ENCODE measurements around the gene S100P.

S100P gene

GRCh38 chr4:6684656-6685055 is 9.0 kb upstream of the S100P start:
- no peak overlapping the region for H3K27ac Mint-ChIP-seq
- peaks cover 30% of the 10 kb centered on the region for H3K4me1 Mint-ChIP-seq (ENCODE audit: low read depth)
- peaks cover 4% of the 10 kb centered on the region for H3K9me3 Mint-ChIP-seq
- H3K27me3 Mint-ChIP-seq, result no peaks in the 10 kb centered on the region
- peaks cover 15% of the 10 kb centered on the region for H3K36me3 Mint-ChIP-seq (ENCODE audit: low read depth)
- H3K4me3 Mint-ChIP-seq, result no peak overlapping the region

- H3K27ac Mint-ChIP-seq, result no peak overlapping the region
- no peak overlapping the region for H3K4me3 Mint-ChIP-seq
- no peaks in the 10 kb centered on the region for H3K36me3 Mint-ChIP-seq (ENCODE audit: low read depth)
- peaks cover 46% of the 10 kb centered on the region for H3K4me1 Mint-ChIP-seq (ENCODE audit: low read depth)
- H3K27me3 Mint-ChIP-seq, result no peaks in the 10 kb centered on the region
- no peaks in the 10 kb centered on the region for H3K9me3 Mint-ChIP-seq
Measured at GRCh38 chr4:6686104-6686787, 7.4 kb upstream of the S100P start.

GRCh38 chr4:6687947-6688878 is 5.5 kb upstream of the S100P start:
- no peaks in the 10 kb centered on the region for H3K27me3 Mint-ChIP-seq
- H3K4me3 Mint-ChIP-seq, result peak overlapping the region; percentile 69
- no peaks in the 10 kb centered on the region for H3K9me3 Mint-ChIP-seq
- no peaks in the 10 kb centered on the region for H3K36me3 Mint-ChIP-seq (ENCODE audit: low read depth)
- H3K4me1 Mint-ChIP-seq (ENCODE audit: low read depth), result peaks cover 59% of the 10 kb centered on the region
- H3K27ac Mint-ChIP-seq, result peak overlapping the region; percentile 83

GRCh38 chr4:6688879-6689505 is 4.7 kb upstream of the S100P start:
- Mint-ChIP-seq H3K36me3 (ENCODE audit: low read depth) (no peaks in the 10 kb centered on the region), H3K27me3 (no peaks in the 10 kb centered on the region), H3K9me3 (no peaks in the 10 kb centered on the region), H3K27ac (peak overlapping the region; percentile 83), H3K4me3 (peak overlapping the region; percentile 69), H3K4me1 (ENCODE audit: low read depth) (peaks cover 66% of the 10 kb centered on the region)

- Mint-ChIP-seq H3K4me3 (peak overlapping the region; percentile 69), H3K27ac (peak overlapping the region; percentile 83), H3K4me1 (ENCODE audit: low read depth) (peaks cover 72% of the 10 kb centered on the region), H3K27me3 (no peaks in the 10 kb centered on the region), H3K36me3 (ENCODE audit: low read depth) (no peaks in the 10 kb centered on the region), H3K9me3 (no peaks in the 10 kb centered on the region)
Measured at GRCh38 chr4:6689506-6689960, 4.1 kb upstream of the S100P start.

GRCh38 chr4:6692379-6692778 is 1.3 kb upstream of the S100P start:
- H3K4me1 Mint-ChIP-seq (ENCODE audit: low read depth), result peaks cover 92% of the 10 kb centered on the region
- H3K27ac Mint-ChIP-seq, result no peak overlapping the region
- H3K36me3 Mint-ChIP-seq (ENCODE audit: low read depth), result no peaks in the 10 kb centered on the region
- no peak overlapping the region for H3K4me3 Mint-ChIP-seq
- no peaks in the 10 kb centered on the region for H3K9me3 Mint-ChIP-seq
- no peaks in the 10 kb centered on the region for H3K27me3 Mint-ChIP-seq

- H3K27ac Mint-ChIP-seq, result peak overlapping the region; percentile 70
- no peaks in the 10 kb centered on the region for H3K9me3 Mint-ChIP-seq
- peaks cover 90% of the 10 kb centered on the region for H3K4me1 Mint-ChIP-seq (ENCODE audit: low read depth)
- no peaks in the 10 kb centered on the region for H3K36me3 Mint-ChIP-seq (ENCODE audit: low read depth)
- no peaks in the 10 kb centered on the region for H3K27me3 Mint-ChIP-seq
- H3K4me3 Mint-ChIP-seq, result no peak overlapping the region
Measured at GRCh38 chr4:6692806-6693205, 872 bp upstream of the S100P start.

- peaks cover 5% of the 10 kb centered on the region for H3K36me3 Mint-ChIP-seq (ENCODE audit: low read depth)
- H3K4me3 Mint-ChIP-seq, result peak overlapping the region; percentile 25
- H3K4me1 Mint-ChIP-seq (ENCODE audit: low read depth), result peaks cover 85% of the 10 kb centered on the region
Measured at GRCh38 chr4:6694177-6694901, 661 bp downstream of the S100P start.

GRCh38 chr4:6695660-6696610 is 2.3 kb downstream of the S100P start:
- Mint-ChIP-seq H3K27ac (peak overlapping the region; percentile 90), H3K4me3 (peak overlapping the region; percentile 35), H3K4me1 (ENCODE audit: low read depth) (peaks cover 74% of the 10 kb centered on the region), H3K36me3 (ENCODE audit: low read depth) (peaks cover 10% of the 10 kb centered on the region), H3K27me3 (no peaks in the 10 kb centered on the region), H3K9me3 (no peaks in the 10 kb centered on the region)

More at GRCh38 chr4:6694177-6694901, 661 bp downstream of the S100P start:
- H3K9me3 Mint-ChIP-seq, result no peaks in the 10 kb centered on the region
- H3K27ac Mint-ChIP-seq, result peak overlapping the region; percentile 86
- H3K27me3 Mint-ChIP-seq, result no peaks in the 10 kb centered on the region

- Mint-ChIP-seq H3K27me3 (no peaks in the 10 kb centered on the region), H3K36me3 (ENCODE audit: low read depth) (peaks cover 10% of the 10 kb centered on the region), H3K9me3 (no peaks in the 10 kb centered on the region), H3K4me1 (ENCODE audit: low read depth) (peaks cover 69% of the 10 kb centered on the region), H3K4me3 (peak overlapping the region; percentile 35), H3K27ac (peak overlapping the region; percentile 90)
Measured at GRCh38 chr4:6696611-6697010, 2.9 kb downstream of the S100P start.

GRCh38 chr4:6697131-6697530 is 3.5 kb downstream of the S100P start:
- Mint-ChIP-seq H3K4me1 (ENCODE audit: low read depth) (peaks cover 69% of the 10 kb centered on the region), H3K27ac (peak overlapping the region; percentile 90)

GRCh38 chr4:6699388-6699787 is 5.7 kb downstream of the S100P start:
- peaks cover 21% of the 10 kb centered on the region for H3K36me3 Mint-ChIP-seq (ENCODE audit: low read depth)
- no peaks in the 10 kb centered on the region for H3K9me3 Mint-ChIP-seq
- H3K27me3 Mint-ChIP-seq, result no peaks in the 10 kb centered on the region
- H3K27ac Mint-ChIP-seq, result peak overlapping the region; percentile 42
- peaks cover 59% of the 10 kb centered on the region for H3K4me1 Mint-ChIP-seq (ENCODE audit: low read depth)
- no peak overlapping the region for H3K4me3 Mint-ChIP-seq

More at GRCh38 chr4:6697131-6697530, 3.5 kb downstream of the S100P start:
- H3K27me3 Mint-ChIP-seq, result no peaks in the 10 kb centered on the region
- no peak overlapping the region for H3K4me3 Mint-ChIP-seq
- no peaks in the 10 kb centered on the region for H3K9me3 Mint-ChIP-seq
- H3K36me3 Mint-ChIP-seq (ENCODE audit: low read depth), result peaks cover 10% of the 10 kb centered on the region

GRCh38 chr4:6699903-6700302 is 6.2 kb downstream of the S100P start:
- Mint-ChIP-seq H3K4me1 (ENCODE audit: low read depth) (peaks cover 59% of the 10 kb centered on the region), H3K36me3 (ENCODE audit: low read depth) (peaks cover 26% of the 10 kb centered on the region), H3K27me3 (no peaks in the 10 kb centered on the region), H3K27ac (peak overlapping the region; percentile 42), H3K9me3 (no peaks in the 10 kb centered on the region), H3K4me3 (no peak overlapping the region)

Data from stimulated activated naive CD8-positive, alpha-beta T cell treated with anti-CD3 and anti-CD28 coated beads, Interleukin-15, Interleukin-2, amounts not matched to agents 100 ng/mL and 50 ng/mL, for 24 hours (primary cell).